GM18868 (cell line): ENCODE data around the gene RELN.

Experiments used
- ATAC-seq: cut with Tn5 transposase; IDR thresholded peaks from one replicate; pipeline ENCODE4 v1.9.1; 2021; ENCODE audit warnings: mild to moderate bottlenecking, moderate library complexity; ENCODE audit not compliant: unreplicated experiment

RELN gene

GRCh38 chr7:103593691-103594090 lies 395.8 kb downstream of the RELN start:
- no peak for ATAC-seq

GRCh38 chr7:103592844-103593243 lies 396.6 kb downstream of the RELN start:
- ATAC-seq: no peak

GRCh38 chr7:103592187-103592586 lies 397.3 kb downstream of the RELN start:
- no peak for ATAC-seq

DNA sequence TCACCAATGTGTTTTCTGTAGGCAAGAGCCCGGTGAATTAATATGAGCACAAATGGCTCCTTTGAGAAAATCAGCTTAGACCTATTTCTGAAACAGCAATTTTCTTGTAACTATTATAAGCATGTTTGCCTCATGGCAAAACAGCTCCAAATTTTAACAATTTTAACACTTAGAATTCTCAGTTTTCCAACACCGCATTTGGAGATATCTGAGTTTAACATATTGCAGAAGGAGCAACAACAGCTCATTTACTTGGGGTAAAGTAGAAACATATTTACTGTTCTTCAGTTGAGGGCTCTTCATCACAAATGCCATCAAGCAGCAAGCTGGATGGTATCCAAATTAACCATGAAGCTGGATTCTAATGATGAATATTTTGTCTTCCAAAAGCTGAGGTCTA lies 409.4 kb downstream of the RELN start:
- no peak for ATAC-seq

DNA sequence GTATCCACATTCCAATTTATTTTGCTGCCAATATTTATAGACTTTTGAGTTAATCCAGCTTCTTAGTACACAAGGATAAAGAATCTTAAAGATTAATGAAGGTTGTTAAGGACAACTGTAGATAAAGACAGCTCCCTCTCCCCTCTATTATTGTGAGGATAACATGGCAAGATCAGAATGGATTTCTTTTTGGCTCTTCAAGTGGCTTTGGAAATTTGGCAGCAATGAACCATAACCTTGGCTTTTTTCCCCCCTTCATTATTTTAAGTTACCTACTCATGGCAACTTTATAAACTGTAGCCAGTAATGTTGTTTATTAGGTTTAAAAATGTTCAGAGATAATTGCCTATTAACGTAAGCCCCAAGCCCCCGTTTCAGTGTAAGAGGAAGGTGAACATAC lies 412.4 kb downstream of the RELN start:
- ATAC-seq: no peak

DNA sequence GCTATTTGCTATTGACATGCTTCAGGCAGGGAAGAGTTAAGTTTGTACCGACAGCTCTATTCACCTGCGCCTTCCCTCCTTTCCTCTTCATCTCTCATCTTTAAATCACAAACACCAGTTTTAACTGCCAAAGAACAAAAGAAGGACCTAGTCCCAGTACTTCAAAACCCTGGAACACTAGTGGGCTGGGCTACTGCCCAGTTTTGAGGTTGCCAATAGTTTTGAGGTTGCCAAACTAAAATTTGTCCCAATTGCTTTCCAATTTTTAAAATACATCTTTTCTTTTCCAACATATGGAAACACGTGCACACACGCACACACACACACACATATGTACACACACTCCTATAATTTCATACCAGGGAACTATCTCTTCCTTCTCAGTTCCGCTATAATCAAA lies 412.8 kb downstream of the RELN start:
- no peak for ATAC-seq

GRCh38 chr7:103574576-103574975 lies 414.9 kb downstream of the RELN start:
- ATAC-seq: no peak

- no peak for ATAC-seq
These were observed 415.9 kb downstream of the RELN start for GRCh38 chr7:103573479-103574058.

DNA sequence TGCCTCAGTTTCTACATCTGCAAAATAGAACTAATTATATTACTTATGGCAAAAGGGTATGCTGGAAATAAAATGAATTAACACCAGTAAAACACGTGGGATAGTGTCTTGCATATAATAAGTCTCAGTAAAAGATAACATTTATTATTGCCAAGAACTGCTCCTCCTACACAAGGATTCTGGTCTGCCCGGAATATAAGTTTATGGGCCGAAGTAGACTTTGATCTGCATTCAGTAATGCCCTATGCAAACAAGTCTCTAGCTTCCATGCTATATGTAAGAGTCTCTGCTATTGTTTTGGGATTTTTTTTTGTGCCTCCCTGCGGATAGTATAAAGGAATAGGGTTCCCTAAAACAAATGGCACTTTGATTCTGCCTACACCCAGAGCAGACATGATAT lies 417.9 kb downstream of the RELN start:
- no peak for ATAC-seq

DNA sequence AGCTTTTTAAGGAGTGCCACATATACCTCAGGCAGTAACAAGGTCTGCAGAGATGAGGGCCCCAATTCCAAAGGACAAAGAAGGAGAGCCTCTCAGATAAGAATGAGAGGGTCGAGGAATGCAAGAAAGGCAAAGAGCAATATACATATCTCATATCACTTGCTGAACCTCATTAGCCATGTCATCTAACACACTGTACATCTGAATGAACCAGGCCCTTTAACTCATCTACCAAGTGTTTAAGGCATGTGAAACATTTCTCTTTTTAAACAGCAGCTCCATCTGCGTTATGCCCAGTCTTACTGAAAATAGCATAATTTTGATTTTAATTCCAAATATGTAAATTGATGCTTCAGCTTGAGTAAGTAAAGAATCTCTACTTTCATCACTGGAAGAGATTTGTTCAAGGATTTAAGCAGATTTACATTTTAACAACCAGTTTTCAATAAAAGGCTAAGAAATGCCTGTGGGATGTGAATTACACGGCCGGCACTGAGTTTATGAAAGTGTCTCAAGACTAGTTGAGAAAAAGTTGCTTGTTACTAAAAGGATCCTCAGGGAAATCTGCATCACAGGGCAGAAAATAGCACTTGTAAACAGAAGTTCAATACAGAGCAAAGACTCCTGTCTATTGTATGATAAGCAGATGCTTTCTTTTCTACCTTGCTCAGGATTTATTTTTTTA lies 419.7 kb downstream of the RELN start:
- ATAC-seq: no peak

DNA sequence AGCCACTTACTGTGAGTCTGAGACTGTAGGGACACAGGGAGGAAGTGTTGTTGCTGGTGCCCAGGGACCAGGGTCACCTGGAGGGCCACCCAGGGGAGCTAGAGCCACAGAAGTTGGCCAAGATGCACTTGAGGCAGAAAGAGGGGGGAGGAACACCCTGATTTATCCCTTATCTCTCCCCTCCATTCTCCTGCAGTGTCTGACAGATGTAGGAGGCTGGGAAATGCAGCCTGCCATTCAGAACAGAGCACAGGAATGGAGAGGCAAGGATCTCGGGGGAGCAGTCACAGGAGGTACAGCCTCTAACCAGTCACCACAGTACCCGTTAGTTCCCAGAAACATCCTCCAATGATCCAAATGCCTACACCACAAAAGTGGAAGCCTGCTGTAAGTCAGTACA lies 425.0 kb downstream of the RELN start:
- ATAC-seq: no peak

- ATAC-seq: no peak
These were observed 429.3 kb downstream of the RELN start for GRCh38 chr7:103560136-103560535.

DNA sequence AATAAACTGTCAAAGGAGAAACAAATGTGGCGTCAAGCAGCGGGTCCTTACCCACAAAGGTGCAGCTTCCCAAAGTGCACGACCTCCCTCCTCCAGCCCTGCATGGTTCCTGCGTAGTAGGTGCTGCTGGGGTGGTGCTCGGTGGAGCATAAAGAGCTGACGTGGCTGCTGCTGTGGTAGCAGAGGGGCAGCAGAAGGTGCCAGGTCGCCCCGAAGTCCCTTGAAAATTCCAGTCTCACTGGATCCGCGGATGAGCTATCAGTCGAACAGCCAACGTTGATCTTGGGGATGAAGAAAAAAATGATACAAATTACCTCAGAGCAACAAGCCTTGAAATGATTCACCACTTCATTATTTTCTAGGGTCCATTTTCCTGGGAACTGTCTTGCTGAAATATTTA lies 438.4 kb downstream of the RELN start:
- ATAC-seq: no peak

DNA sequence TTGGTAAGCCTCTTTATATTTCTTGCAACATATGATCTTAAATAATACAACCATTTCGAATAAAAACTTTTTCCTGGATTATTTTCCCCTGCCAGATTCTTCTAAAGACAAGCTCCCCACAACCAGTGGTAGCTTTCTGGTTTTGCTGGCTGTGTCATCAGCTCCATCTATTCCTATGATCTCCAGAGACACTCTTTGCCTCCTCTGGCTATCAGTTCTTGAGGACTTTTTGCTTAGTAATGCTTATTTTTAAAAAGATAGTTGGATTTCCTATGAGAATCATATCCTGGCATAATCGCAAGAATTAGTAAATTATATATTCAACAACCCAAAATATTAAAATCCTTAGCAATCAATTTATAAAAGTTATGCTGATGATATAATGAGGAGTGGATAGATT lies 439.7 kb downstream of the RELN start:
- no peak for ATAC-seq

GRCh38 chr7:103547451-103548284 lies 441.8 kb downstream of the RELN start:
- no peak for ATAC-seq

GRCh38 chr7:103542470-103542869 lies 447.0 kb downstream of the RELN start:
- no peak for ATAC-seq

- ATAC-seq: no peak
These were observed 447.5 kb downstream of the RELN start for GRCh38 chr7:103541947-103542346.

DNA sequence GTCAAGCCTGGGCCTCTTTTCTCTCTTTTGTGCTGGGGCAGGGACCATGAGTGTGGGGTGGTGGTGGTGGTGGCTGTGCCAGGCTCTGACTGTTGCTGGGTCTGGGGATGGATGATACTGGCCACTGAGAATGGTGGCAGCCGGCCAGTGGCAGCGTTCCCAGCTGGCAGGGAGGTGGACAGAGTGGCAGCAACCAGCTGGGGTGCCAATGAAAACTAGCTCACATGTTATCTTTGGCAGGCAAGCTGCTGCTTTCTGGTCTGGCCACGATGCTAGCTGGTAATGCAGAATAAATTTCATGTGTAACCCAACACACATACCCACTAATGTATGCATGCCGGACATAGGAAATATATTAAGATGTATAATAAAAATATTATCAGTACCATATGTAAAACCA lies 448.4 kb downstream of the RELN start:
- no peak for ATAC-seq

GRCh38 chr7:103540338-103540737 lies 449.1 kb downstream of the RELN start:
- no peak for ATAC-seq

- no peak for ATAC-seq
These were observed 449.6 kb downstream of the RELN start for GRCh38 chr7:103539875-103540274.

GRCh38 chr7:103538964-103539709 lies 450.3 kb downstream of the RELN start:
- no peak for ATAC-seq
